ENCODE measurements around the gene ELMO3.
A peak's percentile ranks its signal among the peaks of the same experiment; 100 is the strongest.

Gene ELMO3

GRCh38 chr16:67176662-67177061, 22.3 kb upstream of the ELMO3 start:
- no peak for ATAC-seq

GRCh38 chr16:67177743-67178699, 20.9 kb upstream of the ELMO3 start:
- ATAC-seq: peak; percentile 56
- TF ChIP-seq ZFP30 (CRISPR knock-in tag; IDR thresholded peaks at IDR 0.05) (0 out of 2 replicates have a peak, but pooled peaks have one; percentile 2), POU6F1 (CRISPR knock-in tag; IDR thresholded peaks at IDR 0.05; ENCODE audit: borderline replicate concordance, low read depth) (no peak), TSHZ2 (CRISPR knock-in tag; IDR thresholded peaks at IDR 0.05) (no peak), CSRNP3 (CRISPR knock-in tag; IDR thresholded peaks at IDR 0.05) (no peak), ZNF8 (CRISPR knock-in tag; IDR thresholded peaks at IDR 0.05) (no peak), ESRRG (CRISPR knock-in tag; IDR thresholded peaks at IDR 0.05) (no peak), TCF4 (CRISPR knock-in tag; IDR thresholded peaks at IDR 0.05; ENCODE audit: borderline replicate concordance) (no peak), RARB (CRISPR knock-in tag; IDR thresholded peaks at IDR 0.05) (no peak), TOX (CRISPR knock-in tag; IDR thresholded peaks at IDR 0.05; ENCODE audit: borderline replicate concordance) (no peak), OSR1 (CRISPR knock-in tag; IDR thresholded peaks at IDR 0.05) (no peak), PPARA (CRISPR knock-in tag; IDR thresholded peaks at IDR 0.05; ENCODE audit: borderline replicate concordance) (no peak), BACH2 (CRISPR knock-in tag; IDR thresholded peaks at IDR 0.05; ENCODE audit: borderline replicate concordance) (no peak), ZNF565 (CRISPR knock-in tag; conservative IDR thresholded peaks at IDR 0.05; ENCODE audit: low read depth) (0 out of 2 replicates have a peak, but pooled peaks have one; percentile 45)

More at GRCh38 chr16:67176662-67177061, 22.3 kb upstream of the ELMO3 start:
- TF ChIP-seq TOX (CRISPR knock-in tag; IDR thresholded peaks at IDR 0.05; ENCODE audit: borderline replicate concordance) (no peak), ZNF8 (CRISPR knock-in tag; IDR thresholded peaks at IDR 0.05) (no peak), RARB (CRISPR knock-in tag; IDR thresholded peaks at IDR 0.05) (no peak), SNAI2 (CRISPR knock-in tag; IDR thresholded peaks at IDR 0.05) (no peak), PATZ1 (CRISPR knock-in tag; IDR thresholded peaks at IDR 0.05; ENCODE audit: borderline replicate concordance) (no peak), ARNTL (CRISPR knock-in tag; IDR thresholded peaks at IDR 0.05; ENCODE audit: borderline replicate concordance, low read depth) (no peak), OSR1 (CRISPR knock-in tag; IDR thresholded peaks at IDR 0.05) (no peak), ZNF70 (CRISPR knock-in tag; IDR thresholded peaks at IDR 0.05) (no peak), BACH2 (CRISPR knock-in tag; IDR thresholded peaks at IDR 0.05; ENCODE audit: borderline replicate concordance) (no peak), TCF4 (CRISPR knock-in tag; IDR thresholded peaks at IDR 0.05; ENCODE audit: borderline replicate concordance) (no peak), CSRNP3 (CRISPR knock-in tag; IDR thresholded peaks at IDR 0.05) (no peak), ISL1 (CRISPR knock-in tag; IDR thresholded peaks at IDR 0.05) (no peak), ZFP30 (CRISPR knock-in tag; IDR thresholded peaks at IDR 0.05) (no peak), CSDC2 (CRISPR knock-in tag; IDR thresholded peaks at IDR 0.05) (no peak)

Measured in SK-N-SH treated with all-trans-retinoic acid at 6 μM for 48 hours (cell line).